ENCODE results near the gene GRPR. TPM values are rescaled to one million over a fixed set of nuclear protein-coding genes. Genes with fewer than 3 reads are reported as not detected.

The GRPR gene
- total RNA-seq, 1 donor from 2014 or later, result not detected

DNA sequence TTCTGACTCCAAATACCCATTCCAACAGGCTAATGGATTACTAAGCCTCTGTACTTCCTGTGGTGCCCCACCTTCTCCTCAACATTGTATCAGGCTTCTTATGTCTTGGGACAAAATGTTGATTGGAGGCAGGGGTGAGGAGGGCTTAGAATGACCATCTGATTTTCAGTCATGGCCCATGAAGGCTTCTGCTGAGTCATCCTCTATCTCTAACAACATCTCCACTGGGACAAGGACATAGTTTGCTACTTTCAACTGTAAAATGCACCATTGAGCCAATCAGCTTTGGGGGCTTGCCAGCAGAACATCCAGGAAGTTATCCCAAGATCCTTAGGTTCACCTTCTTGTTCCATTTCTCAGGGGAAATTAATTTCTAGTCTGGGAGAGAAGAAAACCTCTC is 73.5 kb downstream of the GRPR start:
- no peak overlapping the region for H3K27ac ChIP-seq
- H3K36me3 ChIP-seq, result no peaks in the 10 kb centered on the region
- H3K4me3 ChIP-seq, result no peak overlapping the region
- TF ChIP-seq POLR2A (IDR thresholded peaks at IDR 0.05), result no peak
- TF ChIP-seq POLR2AphosphoS5 (IDR thresholded peaks at IDR 0.05; ENCODE audit: insufficient read depth in 1 of 2, low read depth in 1 of 2), result no peak
- TF ChIP-seq, protein P1, sequence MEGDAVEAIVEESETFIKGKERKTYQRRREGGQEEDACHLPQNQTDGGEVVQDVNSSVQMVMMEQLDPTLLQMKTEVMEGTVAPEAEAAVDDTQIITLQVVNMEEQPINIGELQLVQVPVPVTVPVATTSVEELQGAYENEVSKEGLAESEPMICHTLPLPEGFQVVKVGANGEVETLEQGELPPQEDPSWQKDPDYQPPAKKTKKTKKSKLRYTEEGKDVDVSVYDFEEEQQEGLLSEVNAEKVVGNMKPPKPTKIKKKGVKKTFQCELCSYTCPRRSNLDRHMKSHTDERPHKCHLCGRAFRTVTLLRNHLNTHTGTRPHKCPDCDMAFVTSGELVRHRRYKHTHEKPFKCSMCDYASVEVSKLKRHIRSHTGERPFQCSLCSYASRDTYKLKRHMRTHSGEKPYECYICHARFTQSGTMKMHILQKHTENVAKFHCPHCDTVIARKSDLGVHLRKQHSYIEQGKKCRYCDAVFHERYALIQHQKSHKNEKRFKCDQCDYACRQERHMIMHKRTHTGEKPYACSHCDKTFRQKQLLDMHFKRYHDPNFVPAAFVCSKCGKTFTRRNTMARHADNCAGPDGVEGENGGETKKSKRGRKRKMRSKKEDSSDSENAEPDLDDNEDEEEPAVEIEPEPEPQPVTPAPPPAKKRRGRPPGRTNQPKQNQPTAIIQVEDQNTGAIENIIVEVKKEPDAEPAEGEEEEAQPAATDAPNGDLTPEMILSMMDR (IDR thresholded peaks at IDR 0.05), result no peak
- H3K27me3 ChIP-seq, result no peaks in the 10 kb centered on the region
- no peak for DNase-seq (ENCODE audit: extremely low spot score in 2 of 2)
- H3K9me3 ChIP-seq, result no peaks in the 10 kb centered on the region
- H3K4me1 ChIP-seq, result no peaks in the 10 kb centered on the region
- intact Hi-C loops (cut with DNase I), result no loop called here

DNA sequence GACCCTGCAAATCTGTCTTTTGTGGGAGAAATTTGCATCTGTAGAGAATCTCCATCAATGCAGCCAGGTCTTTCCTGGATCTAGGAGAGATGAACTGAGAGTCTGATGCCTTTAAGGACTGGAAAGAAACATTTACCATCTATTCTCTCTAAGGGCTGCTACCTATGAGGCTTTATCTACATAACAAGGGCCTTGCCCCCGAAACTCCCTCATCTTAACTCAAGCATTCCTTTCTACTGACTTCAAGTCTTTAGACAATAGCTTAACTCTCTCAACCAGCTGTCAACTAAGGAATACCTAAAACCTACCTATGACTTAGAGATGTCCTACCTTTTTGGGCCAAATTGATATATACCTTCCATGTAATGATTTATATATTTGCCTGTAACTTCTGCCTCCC is 76.0 kb downstream of the GRPR start:
- TF ChIP-seq POLR2A (IDR thresholded peaks at IDR 0.05) (no peak), POLR2AphosphoS5 (IDR thresholded peaks at IDR 0.05; ENCODE audit: insufficient read depth in 1 of 2, low read depth in 1 of 2) (no peak)
- TF ChIP-seq, protein P1 (IDR thresholded peaks at IDR 0.05), result no peak
- H3K36me3 ChIP-seq, result no peaks in the 10 kb centered on the region
- H3K27me3 ChIP-seq, result no peaks in the 10 kb centered on the region
- DNase-seq (ENCODE audit: extremely low spot score in 2 of 2), result no peak
- intact Hi-C loops (cut with DNase I), result no loop called here
- no peak overlapping the region for H3K27ac ChIP-seq
- H3K4me3 ChIP-seq, result no peak overlapping the region
- H3K4me1 ChIP-seq, result no peaks in the 10 kb centered on the region
- no peaks in the 10 kb centered on the region for H3K9me3 ChIP-seq

DNA sequence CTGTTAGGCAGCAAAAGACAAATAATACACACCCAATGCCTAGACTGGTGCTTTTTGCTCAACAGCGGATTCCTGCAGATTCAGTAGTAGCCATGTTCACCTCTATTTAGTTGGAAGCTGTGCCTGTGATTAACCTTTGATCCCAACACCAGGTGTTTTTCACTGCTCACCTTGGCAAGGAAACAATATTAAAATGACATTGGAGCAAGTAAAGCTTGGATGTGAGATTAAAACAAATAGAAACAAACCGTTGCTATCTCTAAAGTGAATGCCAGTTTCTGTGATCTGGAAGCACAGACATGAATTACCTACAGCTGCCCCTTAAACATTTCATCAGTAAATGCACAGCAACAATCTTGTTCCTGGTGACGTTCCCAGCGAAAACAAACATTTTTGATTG is 79.6 kb downstream of the GRPR start:
- no peaks in the 10 kb centered on the region for H3K36me3 ChIP-seq
- TF ChIP-seq POLR2A (IDR thresholded peaks at IDR 0.05) (no peak), POLR2AphosphoS5 (IDR thresholded peaks at IDR 0.05; ENCODE audit: insufficient read depth in 1 of 2, low read depth in 1 of 2) (no peak)
- TF ChIP-seq, protein P1 (IDR thresholded peaks at IDR 0.05), result no peak
- H3K9me3 ChIP-seq, result no peaks in the 10 kb centered on the region
- intact Hi-C loops (cut with DNase I), result no loop called here
- H3K27me3 ChIP-seq, result no peaks in the 10 kb centered on the region
- no peaks in the 10 kb centered on the region for H3K4me1 ChIP-seq
- DNase-seq (ENCODE audit: extremely low spot score in 2 of 2), result no peak
- H3K27ac ChIP-seq, result no peak overlapping the region
- no peak overlapping the region for H3K4me3 ChIP-seq

Other genes with a start within 250 kb of the GRPR start
- gene MAGEB17, start 43.9 kb downstream of the GRPR start, total RNA-seq, result not detected

All from vagina (tissue), 2 donors.